Measurements from ENCODE around the gene TVP23A.

TVP23A gene

GRCh38 chr16:10849736-10850477 is 31.3 kb upstream of the TVP23A start:
- in situ Hi-C loops (cut with MboI; ENCODE audit: low sequenced_read_pairs, unreplicated experiment): no loop called here
- DNase-seq (ENCODE audit: low spot score): no peak
- TF ChIP-seq, protein P1, sequence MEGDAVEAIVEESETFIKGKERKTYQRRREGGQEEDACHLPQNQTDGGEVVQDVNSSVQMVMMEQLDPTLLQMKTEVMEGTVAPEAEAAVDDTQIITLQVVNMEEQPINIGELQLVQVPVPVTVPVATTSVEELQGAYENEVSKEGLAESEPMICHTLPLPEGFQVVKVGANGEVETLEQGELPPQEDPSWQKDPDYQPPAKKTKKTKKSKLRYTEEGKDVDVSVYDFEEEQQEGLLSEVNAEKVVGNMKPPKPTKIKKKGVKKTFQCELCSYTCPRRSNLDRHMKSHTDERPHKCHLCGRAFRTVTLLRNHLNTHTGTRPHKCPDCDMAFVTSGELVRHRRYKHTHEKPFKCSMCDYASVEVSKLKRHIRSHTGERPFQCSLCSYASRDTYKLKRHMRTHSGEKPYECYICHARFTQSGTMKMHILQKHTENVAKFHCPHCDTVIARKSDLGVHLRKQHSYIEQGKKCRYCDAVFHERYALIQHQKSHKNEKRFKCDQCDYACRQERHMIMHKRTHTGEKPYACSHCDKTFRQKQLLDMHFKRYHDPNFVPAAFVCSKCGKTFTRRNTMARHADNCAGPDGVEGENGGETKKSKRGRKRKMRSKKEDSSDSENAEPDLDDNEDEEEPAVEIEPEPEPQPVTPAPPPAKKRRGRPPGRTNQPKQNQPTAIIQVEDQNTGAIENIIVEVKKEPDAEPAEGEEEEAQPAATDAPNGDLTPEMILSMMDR (IDR thresholded peaks at IDR 0.05; ENCODE audit: borderline replicate concordance, control extremely low read depth, extremely low read depth, insufficient read depth, missing control alignments): no peak

GRCh38 chr16:10847176-10847575 is 28.6 kb upstream of the TVP23A start:
- in situ Hi-C loops (cut with MboI; ENCODE audit: low sequenced_read_pairs, unreplicated experiment): no loop called here
- DNase-seq (ENCODE audit: low spot score): no peak
- TF ChIP-seq, protein P1 (IDR thresholded peaks at IDR 0.05; ENCODE audit: borderline replicate concordance, control extremely low read depth, extremely low read depth, insufficient read depth, missing control alignments): no peak

DNA sequence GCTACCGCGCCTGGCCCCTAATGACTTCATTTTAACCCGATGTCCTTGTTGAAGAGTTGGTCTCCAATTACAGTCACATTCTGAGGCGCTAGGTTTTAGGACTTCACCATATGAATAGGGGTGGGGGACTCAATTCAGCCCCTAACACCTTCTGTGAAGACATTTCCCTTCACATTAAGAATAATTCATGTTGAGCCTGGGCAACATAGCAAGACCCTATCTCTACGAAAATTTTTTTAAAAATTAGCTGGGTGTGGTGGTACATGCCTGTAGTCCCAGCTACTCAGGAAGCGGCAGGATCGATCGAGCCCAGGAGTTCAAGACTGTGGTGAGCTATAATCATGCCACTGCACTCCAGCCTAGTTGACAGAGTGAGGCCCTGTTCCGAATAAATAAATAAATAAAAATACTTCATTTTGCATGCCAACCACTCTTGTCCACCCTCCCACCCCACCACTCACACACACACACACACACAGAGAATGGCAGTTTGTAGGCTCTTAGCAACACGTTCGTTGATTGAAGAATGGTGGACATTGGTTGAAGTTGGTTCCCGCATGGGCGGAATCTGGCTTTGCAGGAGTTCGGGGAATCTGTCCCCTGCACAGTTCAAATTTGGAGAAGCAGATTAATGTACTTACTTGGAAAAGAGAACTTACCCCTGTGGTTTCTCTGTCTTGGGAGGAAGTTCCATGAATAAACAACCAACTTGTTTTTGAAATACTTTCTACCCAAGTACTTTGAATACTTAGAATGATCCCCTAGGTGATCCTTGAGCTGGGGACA is 27.8 kb upstream of the TVP23A start:
- in situ Hi-C loops (cut with MboI; ENCODE audit: low sequenced_read_pairs, unreplicated experiment): no loop called here
- TF ChIP-seq, protein P1 (IDR thresholded peaks at IDR 0.05; ENCODE audit: borderline replicate concordance, control extremely low read depth, extremely low read depth, insufficient read depth, missing control alignments): no peak
- DNase-seq (ENCODE audit: low spot score): no peak

DNA sequence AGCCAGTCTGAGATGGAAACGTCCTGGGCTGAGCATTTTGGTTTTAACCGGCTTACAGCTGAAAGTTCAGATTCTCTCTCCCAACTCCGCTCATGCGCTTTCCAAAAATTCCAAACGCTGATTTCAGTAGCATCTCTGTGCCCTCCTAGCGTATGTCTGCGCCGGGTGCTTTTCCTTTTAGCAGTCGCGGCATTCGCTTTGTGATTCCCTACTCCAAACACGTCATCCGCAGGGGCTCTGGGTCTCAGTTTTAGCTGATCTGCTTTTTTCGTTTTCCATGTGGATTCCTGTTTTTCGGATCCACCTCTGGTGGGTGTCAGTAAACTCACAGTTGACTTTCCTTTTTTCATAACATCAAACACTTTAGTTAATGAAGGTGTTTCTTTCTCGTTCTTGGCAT is 22.1 kb upstream of the TVP23A start:
- DNase-seq (ENCODE audit: low spot score): no peak
- in situ Hi-C loops (cut with MboI; ENCODE audit: low sequenced_read_pairs, unreplicated experiment): no loop called here
- TF ChIP-seq, protein P1 (IDR thresholded peaks at IDR 0.05; ENCODE audit: borderline replicate concordance, control extremely low read depth, extremely low read depth, insufficient read depth, missing control alignments): no peak

DNA sequence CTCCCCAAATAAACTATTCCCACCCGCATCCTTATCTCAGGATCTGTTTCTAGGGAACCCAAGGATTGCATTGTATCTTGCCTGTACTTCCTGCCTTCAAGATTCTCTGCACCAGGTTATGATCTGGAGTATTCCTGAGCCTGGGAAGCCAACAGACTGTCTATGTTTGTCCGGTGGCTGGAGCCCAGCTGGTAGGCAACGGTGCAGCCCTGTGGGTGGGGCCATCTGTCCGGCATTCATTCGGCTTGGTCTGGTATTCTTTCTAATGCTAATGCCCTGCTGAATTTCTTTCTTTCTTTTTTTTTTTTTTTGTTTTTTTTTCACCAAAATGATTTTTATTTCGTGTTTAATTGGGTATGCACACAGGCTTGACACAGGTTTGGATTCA is 20.7 kb upstream of the TVP23A start:
- in situ Hi-C loops (cut with MboI; ENCODE audit: low sequenced_read_pairs, unreplicated experiment): no loop called here
- TF ChIP-seq, protein P1 (IDR thresholded peaks at IDR 0.05; ENCODE audit: borderline replicate concordance, control extremely low read depth, extremely low read depth, insufficient read depth, missing control alignments): no peak
- no peak for DNase-seq (ENCODE audit: low spot score)

GRCh38 chr16:10838621-10839278 is 20.2 kb upstream of the TVP23A start:
- in situ Hi-C loops (cut with MboI; ENCODE audit: low sequenced_read_pairs, unreplicated experiment): no loop called here
- TF ChIP-seq, protein P1 (IDR thresholded peaks at IDR 0.05; ENCODE audit: borderline replicate concordance, control extremely low read depth, extremely low read depth, insufficient read depth, missing control alignments): no peak
- no peak for DNase-seq (ENCODE audit: low spot score)
